Skeletal muscle tissue (tissue), 4 donors: ENCODE data around the gene PLCB1. TPM values are rescaled to one million over a fixed set of nuclear protein-coding genes. Genes with fewer than 3 reads are reported as not detected.
A peak's percentile ranks its signal among the peaks of the same experiment; 100 is the strongest.

Experiments used
- H3K27ac ChIP-seq: one replicate; pipeline ENCODE4 v1.7.0; 2013; ENCODE audit warnings: mild to moderate bottlenecking, low read depth, low read length, inconsistent platforms
- H3K27me3 ChIP-seq, 3 donors: one replicate each; pipeline ENCODE4 v1.7.0; 2013; ENCODE audit warnings: low read length in 3 of 3; ENCODE audit not compliant: control insufficient read depth in 3 of 3, insufficient read depth in 3 of 3
- H3K36me3 ChIP-seq, 3 donors: one replicate each; pipeline ENCODE4 v1.7.0; 2013; ENCODE audit warnings: low read length in 3 of 3; ENCODE audit not compliant: control insufficient read depth in 3 of 3, insufficient read depth in 3 of 3
- H3K4me1 ChIP-seq, 3 donors: one replicate each; pipeline ENCODE4 v1.7.0; 2013; ENCODE audit warnings: low read length in 3 of 3, mild to moderate bottlenecking in 3 of 3; ENCODE audit not compliant: control insufficient read depth in 3 of 3, insufficient read depth in 3 of 3
- H3K4me3 ChIP-seq, 3 donors: one replicate each; pipeline ENCODE4 v1.7.0; 2013; ENCODE audit warnings: low read length in 3 of 3
- H3K9ac ChIP-seq, 3 donors: one replicate each; pipeline ENCODE4 v1.7.0; 2013; ENCODE audit warnings: low read length in 3 of 3, mild to moderate bottlenecking in 3 of 3, moderate library complexity in 2 of 3, low read depth in 1 of 3
- H3K9me3 ChIP-seq, 3 donors: one replicate each; pipeline ENCODE4 v1.7.0; 2013; ENCODE audit warnings: low read length in 3 of 3; ENCODE audit not compliant: control insufficient read depth in 3 of 3
- total RNA-seq: library from RNA; depleted of rRNA; stranded (reverse); fragments of >200 nt; gene quantifications from one replicate; pipeline ENCODE4 v1.2.3, GENCODE V29; 2014
- donor health status: Osteomylitis.

Gene PLCB1
- total RNA-seq, 1 donor from 2014 or later, result 13.0 TPM

GRCh38 chr20:8398263-8399051 is 266.4 kb downstream of the PLCB1 start:
- Histone ChIP-seq H3K4me1 (no peaks in the 10 kb centered on the region), H3K27ac (no peak overlapping the region), H3K9me3 (no peaks in the 10 kb centered on the region), H3K9ac (no peak overlapping the region), H3K36me3 (no peaks in the 10 kb centered on the region), H3K4me3 (no peak overlapping the region), H3K27me3 (no peaks in the 10 kb centered on the region)

- no peaks in the 10 kb centered on the region for H3K9me3 ChIP-seq
- H3K4me1 ChIP-seq, result no peaks in the 10 kb centered on the region
- no peak overlapping the region for H3K4me3 ChIP-seq
- no peaks in the 10 kb centered on the region for H3K36me3 ChIP-seq
- no peak overlapping the region for H3K27ac ChIP-seq
- no peak overlapping the region for H3K9ac ChIP-seq
- H3K27me3 ChIP-seq, result no peaks in the 10 kb centered on the region
These were observed 267.9 kb downstream of the PLCB1 start for GRCh38 chr20:8399947-8400346.

- H3K4me1 ChIP-seq, result no peaks in the 10 kb centered on the region
- H3K27ac ChIP-seq, result no peak overlapping the region
- no peaks in the 10 kb centered on the region for H3K36me3 ChIP-seq
- H3K27me3 ChIP-seq, result no peaks in the 10 kb centered on the region
- H3K9ac ChIP-seq, result no peak overlapping the region
- H3K9me3 ChIP-seq, result no peaks in the 10 kb centered on the region
- no peak overlapping the region for H3K4me3 ChIP-seq
These were observed 268.4 kb downstream of the PLCB1 start for GRCh38 chr20:8400486-8400885.

GRCh38 chr20:8401556-8401955 is 269.5 kb downstream of the PLCB1 start:
- no peaks in the 10 kb centered on the region for H3K27me3 ChIP-seq
- no peaks in the 10 kb centered on the region for H3K4me1 ChIP-seq
- H3K9me3 ChIP-seq, result no peaks in the 10 kb centered on the region
- no peak overlapping the region for H3K9ac ChIP-seq
- no peak overlapping the region for H3K27ac ChIP-seq
- no peaks in the 10 kb centered on the region for H3K36me3 ChIP-seq
- no peak overlapping the region for H3K4me3 ChIP-seq

- H3K27me3 ChIP-seq, result no peaks in the 10 kb centered on the region
- H3K9me3 ChIP-seq, result no peaks in the 10 kb centered on the region
- H3K4me3 ChIP-seq, result no peak overlapping the region
- H3K9ac ChIP-seq, result no peak overlapping the region
- H3K27ac ChIP-seq, result no peak overlapping the region
- no peaks in the 10 kb centered on the region for H3K4me1 ChIP-seq
- no peaks in the 10 kb centered on the region for H3K36me3 ChIP-seq
These were observed 270.7 kb downstream of the PLCB1 start for GRCh38 chr20:8402798-8403197.

- Histone ChIP-seq H3K4me1 (no peaks in the 10 kb centered on the region), H3K4me3 (no peak overlapping the region), H3K36me3 (no peaks in the 10 kb centered on the region), H3K9ac (peak overlapping the region in 1 of 3 donors; percentile 3), H3K27ac (no peak overlapping the region), H3K27me3 (no peaks in the 10 kb centered on the region), H3K9me3 (no peaks in the 10 kb centered on the region)
These were observed 273.0 kb downstream of the PLCB1 start for GRCh38 chr20:8404912-8405635.

- H3K4me1 ChIP-seq, result no peaks in the 10 kb centered on the region
- H3K36me3 ChIP-seq, result no peaks in the 10 kb centered on the region
- H3K4me3 ChIP-seq, result no peak overlapping the region
- no peak overlapping the region for H3K9ac ChIP-seq
- H3K27me3 ChIP-seq, result no peaks in the 10 kb centered on the region
- H3K9me3 ChIP-seq, result no peaks in the 10 kb centered on the region
- no peak overlapping the region for H3K27ac ChIP-seq
These were observed 274.3 kb downstream of the PLCB1 start for GRCh38 chr20:8406391-8406790.

GRCh38 chr20:8408587-8409307 is 276.7 kb downstream of the PLCB1 start:
- Histone ChIP-seq H3K9ac (no peak overlapping the region), H3K4me1 (no peaks in the 10 kb centered on the region), H3K4me3 (no peak overlapping the region), H3K36me3 (no peaks in the 10 kb centered on the region), H3K9me3 (no peaks in the 10 kb centered on the region), H3K27ac (no peak overlapping the region), H3K27me3 (no peaks in the 10 kb centered on the region)

- H3K27ac ChIP-seq, result no peak overlapping the region
- no peak overlapping the region for H3K4me3 ChIP-seq
These were observed 281.6 kb downstream of the PLCB1 start for GRCh38 chr20:8413691-8414090.

More at GRCh38 chr20:8413691-8414090, 281.6 kb downstream of the PLCB1 start:
- Histone ChIP-seq H3K36me3 (no peaks in the 10 kb centered on the region), H3K4me1 (no peaks in the 10 kb centered on the region), H3K27me3 (no peaks in the 10 kb centered on the region), H3K9me3 (no peaks in the 10 kb centered on the region), H3K9ac (no peak overlapping the region)
